H9 (cell line): ENCODE measurements around the gene NARS2. TPM values are rescaled to one million over a fixed set of nuclear protein-coding genes. Genes with fewer than 3 reads are reported as not detected.

ENCODE experiments used
- DNase-seq: peaks from one replicate; pipeline ENCODE4 v3.0.0-alpha.2; 2017
- H2AFZ ChIP-seq: one replicate; pipeline ENCODE4 v1.6.1; 2013; ENCODE audit warnings: mild to moderate bottlenecking, low read length, control low read depth, moderate library complexity
- H2AK5ac ChIP-seq: 2 replicates; pipeline ENCODE4 v1.6.1; 2013; ENCODE audit warnings: low read length, control low read depth, mixed read lengths; ENCODE audit not compliant: insufficient read length
- H2BK120ac ChIP-seq: one replicate; pipeline ENCODE4 v1.6.1; 2013; ENCODE audit warnings: low read depth, mild to moderate bottlenecking, low read length, control low read depth, inconsistent platforms; ENCODE audit not compliant: poor library complexity, severe bottlenecking
- H2BK12ac ChIP-seq: 2 replicates; pipeline ENCODE4 v1.6.1; 2013; ENCODE audit warnings: low read length, control low read depth, mixed read lengths, low read depth; ENCODE audit not compliant: insufficient read length
- H2BK15ac ChIP-seq: 2 replicates; pipeline ENCODE4 v1.6.1; 2013; ENCODE audit warnings: low read depth, low read length, control low read depth
- H2BK20ac ChIP-seq: one replicate; pipeline ENCODE4 v1.6.1; 2013; ENCODE audit warnings: low read depth, mild to moderate bottlenecking, low read length, control low read depth, inconsistent platforms; ENCODE audit not compliant: poor library complexity, severe bottlenecking
- H2BK5ac ChIP-seq: 2 replicates; pipeline ENCODE4 v1.6.1; 2013; ENCODE audit warnings: low read length, control low read depth, mixed read lengths; ENCODE audit not compliant: insufficient read length
- H3K14ac ChIP-seq: 2 replicates; pipeline ENCODE4 v1.6.1; 2013; ENCODE audit warnings: low read length, control low read depth; ENCODE audit not compliant: insufficient read depth
- H3K18ac ChIP-seq: 2 replicates; pipeline ENCODE4 v1.6.1; 2013; ENCODE audit warnings: low read depth, mild to moderate bottlenecking, mixed read lengths, low read length, control low read depth; ENCODE audit not compliant: insufficient read length
- H3K23ac ChIP-seq: 2 replicates; pipeline ENCODE4 v1.6.1; 2013; ENCODE audit warnings: low read length, control low read depth, mixed read lengths, low read depth; ENCODE audit not compliant: insufficient read length
- H3K23me2 ChIP-seq: 2 replicates; pipeline ENCODE4 v1.6.1; 2013; ENCODE audit warnings: low read depth, mild to moderate bottlenecking, mixed read lengths, low read length, control low read depth; ENCODE audit not compliant: insufficient read length, poor library complexity, severe bottlenecking
- H3K27ac ChIP-seq: 2 replicates; pipeline ENCODE4 v1.5.1; 2013; ENCODE audit warnings: low read length, control low read depth, mixed read lengths, low read depth; ENCODE audit not compliant: insufficient read length
- H3K27me3 ChIP-seq: 2 replicates; pipeline ENCODE4 v1.6.1; 2013; ENCODE audit warnings: low read length, control low read depth, inconsistent platforms; ENCODE audit not compliant: insufficient read depth
- H3K4ac ChIP-seq: 2 replicates; pipeline ENCODE4 v1.6.1; 2013; ENCODE audit warnings: low read depth, mild to moderate bottlenecking, control low read depth, inconsistent platforms, low read length, moderate library complexity
- H3K4me1 ChIP-seq: 2 replicates; pipeline ENCODE4 v1.6.1; 2013; ENCODE audit warnings: low read length, control low read depth, inconsistent platforms; ENCODE audit not compliant: insufficient read depth
- H3K4me2 ChIP-seq: 2 replicates; pipeline ENCODE4 v1.6.1; 2013; ENCODE audit warnings: low read length, control low read depth, mixed read lengths; ENCODE audit not compliant: insufficient read length, insufficient read depth
- H3K56ac ChIP-seq: 2 replicates; pipeline ENCODE4 v1.6.1; 2013; ENCODE audit warnings: low read depth, mild to moderate bottlenecking, mixed read lengths, low read length, control low read depth; ENCODE audit not compliant: insufficient read length
- H3K79me1 ChIP-seq: 2 replicates; pipeline ENCODE4 v1.6.1; 2013; ENCODE audit warnings: low read depth, mild to moderate bottlenecking, moderate library complexity, low read length, control low read depth, inconsistent platforms; ENCODE audit not compliant: insufficient read depth, poor library complexity, severe bottlenecking
- H3K79me2 ChIP-seq: 2 replicates; pipeline ENCODE4 v1.6.1; 2013; ENCODE audit warnings: low read length, control low read depth, inconsistent platforms; ENCODE audit not compliant: insufficient read depth
- H3K9ac ChIP-seq: 2 replicates; pipeline ENCODE4 v1.6.1; 2013; ENCODE audit warnings: low read length, control low read depth, mixed read lengths; ENCODE audit not compliant: insufficient read length; ENCODE audit errors: extremely low read depth
- H3K9me3 ChIP-seq: one replicate; pipeline ENCODE4 v1.6.1; 2013; ENCODE audit warnings: low read depth, low read length, inconsistent platforms; ENCODE audit not compliant: control insufficient read depth
- H3T11ph ChIP-seq: one replicate; pipeline ENCODE4 v1.6.1; 2013; ENCODE audit warnings: mild to moderate bottlenecking, low read length, control low read depth, inconsistent platforms
- H4K20me1 ChIP-seq: one replicate; pipeline ENCODE4 v1.6.1; 2013; ENCODE audit not compliant: control insufficient read depth, insufficient read length, insufficient read depth
- H4K5ac ChIP-seq: 2 replicates; pipeline ENCODE4 v1.6.1; 2013; ENCODE audit warnings: low read depth, mild to moderate bottlenecking, mixed read lengths, low read length, control low read depth; ENCODE audit not compliant: insufficient read length
- H4K8ac ChIP-seq: replicated peaks from 2 replicates; pipeline ENCODE4 v1.6.1; 2013; ENCODE audit warnings: low read length, control low read depth, mixed read lengths, low read depth; ENCODE audit not compliant: insufficient read length
- H4K91ac ChIP-seq: 2 replicates; pipeline ENCODE4 v1.6.1; 2013; ENCODE audit warnings: low read depth, mild to moderate bottlenecking, moderate library complexity, mixed read lengths, low read length, control low read depth; ENCODE audit not compliant: insufficient read length
- H3K27ac Mint-ChIP-seq, 3 experiments: 2 replicates in 2 of 3; 3 replicates in 1 of 3; pipeline ENCODE4 v1.8.0; 2020 to 2021; ENCODE audit warnings: mixed read lengths in 3 of 3, mild to moderate bottlenecking in 1 of 3, moderate library complexity in 1 of 3
- H3K27me3 Mint-ChIP-seq: 2 replicates; pipeline ENCODE4 v1.8.0; 2021; ENCODE audit warnings: low read depth, mild to moderate bottlenecking, moderate library complexity, mixed read lengths
- H3K36me3 Mint-ChIP-seq, 3 experiments: 2 replicates in 2 of 3; 3 replicates in 1 of 3; pipeline ENCODE4 v1.8.0; 2020 to 2021; ENCODE audit warnings: low read depth in 3 of 3, mixed read lengths in 3 of 3; ENCODE audit not compliant: insufficient read depth in 1 of 3
- H3K4me1 Mint-ChIP-seq, 2 experiments: 2 replicates each; pipeline ENCODE4 v1.8.0; 2020; ENCODE audit warnings: mixed read lengths in 2 of 2
- H3K4me3 Mint-ChIP-seq, 2 experiments: 2 replicates in 1 of 2; 3 replicates in 1 of 2; pipeline ENCODE4 v1.8.0; 2020 to 2021; ENCODE audit warnings: mild to moderate bottlenecking in 2 of 2, mixed read lengths in 2 of 2, moderate library complexity in 1 of 2
- H3K9me3 Mint-ChIP-seq, 2 experiments: 2 replicates in 1 of 2; 3 replicates in 1 of 2; pipeline ENCODE4 v1.8.0; 2020; ENCODE audit warnings: mild to moderate bottlenecking in 2 of 2, mixed read lengths in 2 of 2, moderate library complexity in 1 of 2
- WGBS: extraction: QIAGEN DNeasy Blood & Tissue Kit; methylation state at CpG from one replicate; pipeline ENCODE4 v1.1.7; 2013; ENCODE audit warnings: missing lambda C conversion rate, low lambda C conversion rate, mixed read lengths; ENCODE audit not compliant: insufficient read length; ENCODE audit errors: extremely low coverage; 5-methylcytosine and 5-hydroxymethylcytosine counted together
- total RNA-seq: library from RNA; stranded (reverse); gene quantifications from 2 replicates; pipeline ENCODE4 v1.2.1, GENCODE V29; 2021
- TF ChIP-seq, protein P1 (sequence below): fragments of 200-600 bp; sonication (generic); conservative IDR thresholded peaks from 3 replicates; pipeline ENCODE4 v1.8.0; 2021; ENCODE audit warnings: antibody characterized with exemption, mild to moderate bottlenecking

The NARS2 gene
- total RNA-seq, 1 experiment from 2014 or later: 29.7 TPM

DNA sequence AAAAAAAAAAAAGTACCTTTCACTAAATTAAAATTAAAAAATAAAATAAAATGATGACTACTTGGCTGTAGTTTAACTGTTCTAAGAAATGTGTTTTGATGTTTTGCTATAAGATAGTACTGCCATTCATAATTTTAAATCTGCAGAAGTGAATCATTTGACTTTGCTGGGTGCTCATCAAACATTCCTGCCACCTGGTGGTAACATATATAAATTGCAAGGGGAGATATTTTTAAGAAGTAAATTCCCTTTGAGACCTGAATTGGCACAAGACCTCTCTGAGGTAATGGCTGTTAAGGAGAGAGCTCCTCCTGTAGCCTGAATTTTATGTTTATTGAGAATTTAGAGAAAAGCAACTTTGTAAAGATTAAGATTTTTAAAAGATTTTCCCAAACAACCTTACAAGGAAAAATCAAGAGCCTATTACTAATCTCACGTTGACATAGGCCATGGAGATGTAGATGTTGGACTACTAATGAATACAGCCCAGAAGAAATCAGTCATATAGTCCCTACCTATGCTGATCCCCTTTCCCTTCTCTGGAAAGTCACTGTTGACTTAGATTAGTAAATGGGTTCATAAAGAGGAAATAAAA lies 11.9 kb upstream of the NARS2 start:
- WGBS: no CpG with 5 or more reads among the region's 1 CpG
- H2BK120ac ChIP-seq: no peak overlapping the region
- H3K4me1 Mint-ChIP-seq: no peaks in the 10 kb centered on the region
- H4K91ac ChIP-seq: no peak overlapping the region
- H2AK5ac ChIP-seq: no peak overlapping the region
- no peak overlapping the region for H3K56ac ChIP-seq
- H4K5ac ChIP-seq: no peak overlapping the region
- no peaks in the 10 kb centered on the region for H3K27me3 ChIP-seq
- no peaks in the 10 kb centered on the region for H3K23me2 ChIP-seq
- no peak overlapping the region for H2BK12ac ChIP-seq
- no peaks in the 10 kb centered on the region for H3K79me2 ChIP-seq
- no peak overlapping the region for H3K18ac ChIP-seq
- DNase-seq: no peak
- no peak overlapping the region for H3K23ac ChIP-seq
- no peak overlapping the region for H3K27ac ChIP-seq
- H3K14ac ChIP-seq: no peak overlapping the region
- H3K79me1 ChIP-seq: no peaks in the 10 kb centered on the region
- no peak overlapping the region for H2BK20ac ChIP-seq
- no peak overlapping the region for H3K4me3 Mint-ChIP-seq
- H3K9me3 Mint-ChIP-seq: peaks cover 16 to 28% of the 10 kb centered on the region in 2 experiments
- no peak overlapping the region for H4K8ac ChIP-seq
- H3K36me3 Mint-ChIP-seq: peaks cover 0 to 9% (median 9%) of the 10 kb centered on the region in 3 experiments; a peak in 4 of 7 replicates
- H3K4ac ChIP-seq: no peak overlapping the region
- no peaks in the 10 kb centered on the region for H3K9me3 ChIP-seq
- no peak overlapping the region for H3K4me2 ChIP-seq
- no peak overlapping the region for H2BK15ac ChIP-seq
- no peak overlapping the region for H3K27ac Mint-ChIP-seq
- H2AFZ ChIP-seq: no peak overlapping the region
- H3K9ac ChIP-seq: no peak overlapping the region
- peaks cover 4% of the 10 kb centered on the region; the same call in 1 of the 2 replicates for H3K27me3 Mint-ChIP-seq
- no peaks in the 10 kb centered on the region for H3K4me1 ChIP-seq
- H3T11ph ChIP-seq: no peak overlapping the region
- H4K20me1 ChIP-seq: no peaks in the 10 kb centered on the region
- TF ChIP-seq, protein P1, sequence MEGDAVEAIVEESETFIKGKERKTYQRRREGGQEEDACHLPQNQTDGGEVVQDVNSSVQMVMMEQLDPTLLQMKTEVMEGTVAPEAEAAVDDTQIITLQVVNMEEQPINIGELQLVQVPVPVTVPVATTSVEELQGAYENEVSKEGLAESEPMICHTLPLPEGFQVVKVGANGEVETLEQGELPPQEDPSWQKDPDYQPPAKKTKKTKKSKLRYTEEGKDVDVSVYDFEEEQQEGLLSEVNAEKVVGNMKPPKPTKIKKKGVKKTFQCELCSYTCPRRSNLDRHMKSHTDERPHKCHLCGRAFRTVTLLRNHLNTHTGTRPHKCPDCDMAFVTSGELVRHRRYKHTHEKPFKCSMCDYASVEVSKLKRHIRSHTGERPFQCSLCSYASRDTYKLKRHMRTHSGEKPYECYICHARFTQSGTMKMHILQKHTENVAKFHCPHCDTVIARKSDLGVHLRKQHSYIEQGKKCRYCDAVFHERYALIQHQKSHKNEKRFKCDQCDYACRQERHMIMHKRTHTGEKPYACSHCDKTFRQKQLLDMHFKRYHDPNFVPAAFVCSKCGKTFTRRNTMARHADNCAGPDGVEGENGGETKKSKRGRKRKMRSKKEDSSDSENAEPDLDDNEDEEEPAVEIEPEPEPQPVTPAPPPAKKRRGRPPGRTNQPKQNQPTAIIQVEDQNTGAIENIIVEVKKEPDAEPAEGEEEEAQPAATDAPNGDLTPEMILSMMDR: peak; percentile 83
- no peak overlapping the region for H2BK5ac ChIP-seq
